ENCODE data around the gene TTC39A.
"Not testable (repeated sequence)": the region's sequence is repeated elsewhere in the genome, so short reads cannot be mapped to it uniquely, and the experiment has no call there.

TTC39A gene

GRCh38 chr1:51325011-51325385 is 5.4 kb downstream of the TTC39A start:
- not testable (repeated sequence) for H3K36me3 ChIP-seq (ENCODE audit: control insufficient read depth, insufficient read depth, low read length); H3K4me1 ChIP-seq (ENCODE audit: control insufficient read depth, insufficient read depth, low read length); H3K27ac ChIP-seq (ENCODE audit: low read depth, low read length); H3K9me3 ChIP-seq (ENCODE audit: control insufficient read depth, insufficient read depth, low read length); H3K9ac ChIP-seq (ENCODE audit: low read depth, low read length); H3K4me3 ChIP-seq (ENCODE audit: low read depth, low read length)
- peaks cover 12% of the 10 kb centered on the region for H3K27me3 ChIP-seq (ENCODE audit: control insufficient read depth, insufficient read depth, low read length)

GRCh38 chr1:51324251-51325010 is 5.9 kb downstream of the TTC39A start:
- peaks cover 6% of the 10 kb centered on the region for H3K27me3 ChIP-seq (ENCODE audit: control insufficient read depth, insufficient read depth, low read length)
- no peaks in the 10 kb centered on the region for H3K36me3 ChIP-seq (ENCODE audit: control insufficient read depth, insufficient read depth, low read length)
- H3K4me1 ChIP-seq (ENCODE audit: control insufficient read depth, insufficient read depth, low read length): no peaks in the 10 kb centered on the region
- no peaks in the 10 kb centered on the region for H3K9me3 ChIP-seq (ENCODE audit: control insufficient read depth, insufficient read depth, low read length)
- H3K4me3 ChIP-seq (ENCODE audit: low read depth, low read length): no peak overlapping the region
- H3K27ac ChIP-seq (ENCODE audit: low read depth, low read length): no peak overlapping the region
- no peak overlapping the region for H3K9ac ChIP-seq (ENCODE audit: low read depth, low read length)

GRCh38 chr1:51323778-51324177 is 6.6 kb downstream of the TTC39A start:
- H3K4me3 ChIP-seq (ENCODE audit: low read depth, low read length): no peak overlapping the region

GRCh38 chr1:51322417-51323101 is 7.8 kb downstream of the TTC39A start:
- no peaks in the 10 kb centered on the region for H3K4me1 ChIP-seq (ENCODE audit: control insufficient read depth, insufficient read depth, low read length)
- H3K9ac ChIP-seq (ENCODE audit: low read depth, low read length): no peak overlapping the region
- no peaks in the 10 kb centered on the region for H3K9me3 ChIP-seq (ENCODE audit: control insufficient read depth, insufficient read depth, low read length)
- H3K4me3 ChIP-seq (ENCODE audit: low read depth, low read length): no peak overlapping the region
- no peak overlapping the region for H3K27ac ChIP-seq (ENCODE audit: low read depth, low read length)
- no peaks in the 10 kb centered on the region for H3K27me3 ChIP-seq (ENCODE audit: control insufficient read depth, insufficient read depth, low read length)
- H3K36me3 ChIP-seq (ENCODE audit: control insufficient read depth, insufficient read depth, low read length): no peaks in the 10 kb centered on the region

More at GRCh38 chr1:51323778-51324177, 6.6 kb downstream of the TTC39A start:
- no peaks in the 10 kb centered on the region for H3K4me1 ChIP-seq (ENCODE audit: control insufficient read depth, insufficient read depth, low read length)
- H3K27me3 ChIP-seq (ENCODE audit: control insufficient read depth, insufficient read depth, low read length): no peaks in the 10 kb centered on the region
- no peaks in the 10 kb centered on the region for H3K9me3 ChIP-seq (ENCODE audit: control insufficient read depth, insufficient read depth, low read length)
- H3K36me3 ChIP-seq (ENCODE audit: control insufficient read depth, insufficient read depth, low read length): no peaks in the 10 kb centered on the region
- no peak overlapping the region for H3K9ac ChIP-seq (ENCODE audit: low read depth, low read length)
- no peak overlapping the region for H3K27ac ChIP-seq (ENCODE audit: low read depth, low read length)

- no peaks in the 10 kb centered on the region for H3K27me3 ChIP-seq (ENCODE audit: control insufficient read depth, insufficient read depth, low read length)
- no peak overlapping the region for H3K27ac ChIP-seq (ENCODE audit: low read depth, low read length)
- H3K4me3 ChIP-seq (ENCODE audit: low read depth, low read length): no peak overlapping the region
- no peak overlapping the region for H3K9ac ChIP-seq (ENCODE audit: low read depth, low read length)
- H3K4me1 ChIP-seq (ENCODE audit: control insufficient read depth, insufficient read depth, low read length): no peaks in the 10 kb centered on the region
- no peaks in the 10 kb centered on the region for H3K36me3 ChIP-seq (ENCODE audit: control insufficient read depth, insufficient read depth, low read length)
- H3K9me3 ChIP-seq (ENCODE audit: control insufficient read depth, insufficient read depth, low read length): no peaks in the 10 kb centered on the region
Measured at GRCh38 chr1:51321924-51322280, 8.5 kb downstream of the TTC39A start.

- Histone ChIP-seq H3K9me3 (ENCODE audit: control insufficient read depth, insufficient read depth, low read length) (no peaks in the 10 kb centered on the region), H3K9ac (ENCODE audit: low read depth, low read length) (no peak overlapping the region), H3K36me3 (ENCODE audit: control insufficient read depth, insufficient read depth, low read length) (no peaks in the 10 kb centered on the region), H3K4me3 (ENCODE audit: low read depth, low read length) (no peak overlapping the region), H3K27me3 (ENCODE audit: control insufficient read depth, insufficient read depth, low read length) (no peaks in the 10 kb centered on the region), H3K27ac (ENCODE audit: low read depth, low read length) (no peak overlapping the region), H3K4me1 (ENCODE audit: control insufficient read depth, insufficient read depth, low read length) (no peaks in the 10 kb centered on the region)
Measured at GRCh38 chr1:51320967-51321923, 9.1 kb downstream of the TTC39A start.

GRCh38 chr1:51317798-51318197 is 12.6 kb downstream of the TTC39A start:
- no peaks in the 10 kb centered on the region for H3K9me3 ChIP-seq (ENCODE audit: control insufficient read depth, insufficient read depth, low read length)
- H3K27me3 ChIP-seq (ENCODE audit: control insufficient read depth, insufficient read depth, low read length): no peaks in the 10 kb centered on the region
- no peaks in the 10 kb centered on the region for H3K36me3 ChIP-seq (ENCODE audit: control insufficient read depth, insufficient read depth, low read length)
- no peak overlapping the region for H3K4me3 ChIP-seq (ENCODE audit: low read depth, low read length)
- no peaks in the 10 kb centered on the region for H3K4me1 ChIP-seq (ENCODE audit: control insufficient read depth, insufficient read depth, low read length)
- no peak overlapping the region for H3K27ac ChIP-seq (ENCODE audit: low read depth, low read length)
- no peak overlapping the region for H3K9ac ChIP-seq (ENCODE audit: low read depth, low read length)

- no peaks in the 10 kb centered on the region for H3K9me3 ChIP-seq (ENCODE audit: control insufficient read depth, insufficient read depth, low read length)
- H3K27ac ChIP-seq (ENCODE audit: low read depth, low read length): no peak overlapping the region
- H3K9ac ChIP-seq (ENCODE audit: low read depth, low read length): no peak overlapping the region
- no peaks in the 10 kb centered on the region for H3K4me1 ChIP-seq (ENCODE audit: control insufficient read depth, insufficient read depth, low read length)
- H3K36me3 ChIP-seq (ENCODE audit: control insufficient read depth, insufficient read depth, low read length): no peaks in the 10 kb centered on the region
- H3K27me3 ChIP-seq (ENCODE audit: control insufficient read depth, insufficient read depth, low read length): no peaks in the 10 kb centered on the region
- H3K4me3 ChIP-seq (ENCODE audit: low read depth, low read length): no peak overlapping the region
Measured at GRCh38 chr1:51316846-51317120, 13.6 kb downstream of the TTC39A start.

GRCh38 chr1:51316113-51316845 is 14.1 kb downstream of the TTC39A start:
- H3K27me3 ChIP-seq (ENCODE audit: control insufficient read depth, insufficient read depth, low read length): no peaks in the 10 kb centered on the region
- no peak overlapping the region for H3K9ac ChIP-seq (ENCODE audit: low read depth, low read length)
- no peaks in the 10 kb centered on the region for H3K36me3 ChIP-seq (ENCODE audit: control insufficient read depth, insufficient read depth, low read length)
- no peaks in the 10 kb centered on the region for H3K9me3 ChIP-seq (ENCODE audit: control insufficient read depth, insufficient read depth, low read length)
- no peak overlapping the region for H3K4me3 ChIP-seq (ENCODE audit: low read depth, low read length)
- H3K27ac ChIP-seq (ENCODE audit: low read depth, low read length): no peak overlapping the region
- no peaks in the 10 kb centered on the region for H3K4me1 ChIP-seq (ENCODE audit: control insufficient read depth, insufficient read depth, low read length)

- Histone ChIP-seq H3K4me3 (ENCODE audit: low read depth, low read length) (no peak overlapping the region), H3K36me3 (ENCODE audit: control insufficient read depth, insufficient read depth, low read length) (no peaks in the 10 kb centered on the region), H3K9me3 (ENCODE audit: control insufficient read depth, insufficient read depth, low read length) (no peaks in the 10 kb centered on the region), H3K27me3 (ENCODE audit: control insufficient read depth, insufficient read depth, low read length) (no peaks in the 10 kb centered on the region), H3K4me1 (ENCODE audit: control insufficient read depth, insufficient read depth, low read length) (no peaks in the 10 kb centered on the region), H3K9ac (ENCODE audit: low read depth, low read length) (no peak overlapping the region), H3K27ac (ENCODE audit: low read depth, low read length) (no peak overlapping the region)
Measured at GRCh38 chr1:51314974-51315373, 15.4 kb downstream of the TTC39A start.

Data from HUES48 (cell line).